Activated T-cell treated with anti-CD3 and anti-CD28 coated beads for 48 hours (primary cell): ENCODE measurements around the gene MUC12.
A peak's percentile ranks its signal among the peaks of the same experiment; 100 is the strongest.
"Not testable (repeated sequence)": the region's sequence is repeated elsewhere in the genome, so short reads cannot be mapped to it uniquely, and the experiment has no call there.

Source experiments
- DNase-seq: peaks from one replicate; pipeline ENCODE4 v3.0.0-alpha.2; 2020; ENCODE audit warnings: low read depth

Gene MUC12

DNA sequence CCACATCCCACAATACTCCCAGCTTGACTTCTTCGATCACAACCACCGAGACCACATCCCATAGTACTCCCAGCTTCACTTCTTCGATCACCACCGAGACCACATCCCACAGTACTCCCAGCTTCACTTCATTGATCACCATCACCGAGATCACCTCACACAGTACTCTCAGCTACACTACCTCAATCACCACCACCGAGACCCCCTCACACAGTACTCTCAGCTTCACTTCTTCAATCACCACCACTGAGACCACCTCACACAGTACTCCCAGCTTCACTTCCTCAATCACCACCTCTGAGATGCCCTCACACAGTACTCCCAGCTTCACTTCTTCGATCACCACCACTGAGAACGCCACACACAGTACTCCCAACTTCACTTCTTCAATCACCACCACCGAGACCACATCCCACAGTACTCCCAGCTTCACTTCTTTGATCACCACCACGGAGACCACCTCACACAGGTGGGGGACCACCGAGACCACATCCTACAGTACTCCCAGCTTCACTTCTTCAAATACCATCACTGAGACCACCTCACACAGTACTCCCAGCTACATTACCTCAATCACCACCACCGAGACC is 11.4 kb upstream of the MUC12 start:
- no peak for DNase-seq

DNA sequence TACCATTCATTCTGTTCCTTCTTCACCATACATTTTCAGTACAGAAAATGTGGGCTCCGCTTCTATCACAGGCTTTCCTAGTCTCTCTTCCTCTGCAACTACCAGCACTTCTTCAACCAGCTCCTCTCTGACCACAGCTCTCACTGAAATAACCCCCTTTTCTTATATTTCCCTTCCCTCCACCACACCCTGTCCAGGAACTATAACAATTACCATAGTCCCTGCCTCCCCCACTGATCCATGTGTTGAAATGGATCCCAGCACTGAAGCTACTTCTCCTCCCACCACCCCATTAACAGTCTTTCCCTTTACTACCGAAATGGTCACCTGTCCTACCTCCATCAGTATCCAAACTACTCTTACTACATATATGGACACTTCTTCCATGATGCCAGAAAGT is 9.5 kb upstream of the MUC12 start:
- no peak for DNase-seq

DNA sequence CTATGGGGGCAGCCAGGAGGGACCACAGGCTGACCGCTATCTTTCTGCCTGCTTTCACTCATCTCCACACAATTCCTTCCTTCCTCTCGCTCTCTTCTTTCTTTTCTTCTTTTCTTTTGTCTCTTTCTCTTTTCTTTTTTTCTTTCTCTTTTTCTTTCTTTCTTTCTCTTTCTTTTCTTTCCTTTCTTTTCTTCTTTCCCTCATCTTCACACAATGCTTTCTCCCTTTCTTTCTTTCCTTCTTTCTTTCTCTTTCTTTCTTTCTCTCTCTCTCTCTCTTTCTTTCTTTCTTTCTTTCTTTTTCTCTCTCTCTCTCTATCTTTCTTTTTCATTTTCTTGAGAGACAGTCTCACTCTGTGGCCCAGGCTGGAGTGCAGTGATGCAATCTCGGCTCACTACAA is 6.8 kb upstream of the MUC12 start:
- DNase-seq, result no peak

DNA sequence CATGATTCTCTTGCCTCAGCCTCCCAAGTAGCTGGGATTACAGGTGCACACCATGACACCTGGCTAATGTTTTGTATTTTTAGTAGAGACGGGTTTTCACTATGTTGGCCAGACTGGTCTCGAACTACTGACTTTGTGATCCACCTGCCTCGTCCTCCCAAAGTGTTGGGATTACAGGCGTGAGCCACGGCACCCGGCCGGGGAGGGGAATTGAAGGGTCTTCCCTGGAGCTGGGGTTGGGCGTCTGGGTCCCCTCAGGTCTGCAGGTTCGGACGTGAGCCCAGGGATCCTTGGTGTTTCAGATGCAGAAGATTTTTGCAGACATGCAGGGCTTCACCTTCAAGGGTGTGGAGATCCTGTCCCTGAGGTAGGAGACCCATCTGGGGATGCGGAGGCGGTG is 6.0 kb upstream of the MUC12 start:
- DNase-seq, result no peak

DNA sequence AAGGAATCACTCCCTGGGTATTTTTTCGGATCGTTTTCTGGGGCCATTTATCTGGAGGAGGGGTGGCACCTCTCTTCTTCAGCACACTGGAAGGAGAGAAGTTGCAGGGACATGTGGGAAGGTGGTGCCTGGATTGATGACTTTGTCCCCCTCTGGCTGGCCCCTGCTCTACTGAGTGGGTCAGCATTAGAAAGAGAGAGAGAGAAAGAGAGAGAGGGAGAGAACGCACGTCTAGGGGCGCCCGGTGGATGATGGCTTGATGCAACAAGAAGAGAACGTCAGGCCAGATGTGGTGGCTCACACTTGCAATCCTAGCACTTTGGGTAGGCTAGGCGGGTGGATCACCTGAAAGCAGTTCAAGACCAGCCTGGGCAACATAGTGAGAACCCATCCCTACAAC is 5.5 kb upstream of the MUC12 start:
- DNase-seq, result no peak

DNA sequence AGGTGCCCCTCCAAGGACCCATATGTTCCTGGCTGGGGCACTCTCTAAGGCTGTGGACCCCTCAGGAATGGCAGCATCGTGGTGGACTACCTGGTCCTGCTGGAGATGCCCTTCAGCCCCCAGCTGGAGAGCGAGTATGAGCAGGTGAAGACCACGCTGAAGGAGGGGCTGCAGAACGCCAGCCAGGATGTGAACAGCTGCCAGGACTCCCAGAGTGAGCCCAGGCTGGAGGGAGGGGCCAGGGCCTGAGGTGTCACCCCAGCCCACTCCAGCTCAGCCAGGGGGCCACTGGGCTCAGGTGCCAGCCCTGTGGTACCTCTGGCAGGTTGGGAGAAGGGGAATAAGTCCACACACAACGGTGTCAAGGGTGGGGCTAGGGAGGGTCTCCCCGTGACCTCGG is 4.7 kb upstream of the MUC12 start:
- DNase-seq, result no peak

DNA sequence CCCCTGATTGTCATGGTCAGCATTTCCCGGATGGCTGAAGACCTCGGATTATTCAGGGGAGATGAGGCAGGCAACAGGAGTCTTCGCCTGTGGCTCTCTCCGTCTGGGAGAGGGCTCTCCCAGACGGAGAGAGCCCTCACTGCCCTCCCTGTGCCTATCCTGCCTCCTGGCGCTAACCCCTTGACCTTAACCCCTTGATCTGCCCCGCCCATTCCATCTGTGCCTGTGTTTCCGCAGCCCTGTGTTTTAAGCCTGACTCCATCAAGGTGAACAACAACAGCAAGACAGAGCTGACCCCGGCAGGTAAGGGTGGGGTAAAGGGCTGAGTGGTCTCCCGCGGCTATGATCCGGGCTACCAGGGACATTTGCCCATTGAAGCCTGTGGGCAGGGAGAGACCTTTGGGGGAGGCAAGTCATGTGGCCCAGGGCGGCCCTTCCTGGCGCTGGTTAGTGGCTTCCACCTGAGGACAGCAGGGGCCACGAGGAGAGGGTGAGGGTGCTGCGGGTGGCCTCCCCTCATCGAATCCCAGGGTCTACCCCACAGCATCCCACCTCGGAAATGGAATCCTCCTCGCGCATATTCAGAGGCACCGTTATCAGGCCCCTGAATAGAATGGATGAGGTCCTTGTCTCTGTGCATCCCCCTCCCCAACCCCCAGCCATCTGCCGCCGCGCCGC is 4.2 kb upstream of the MUC12 start:
- DNase-seq, result no peak

DNA sequence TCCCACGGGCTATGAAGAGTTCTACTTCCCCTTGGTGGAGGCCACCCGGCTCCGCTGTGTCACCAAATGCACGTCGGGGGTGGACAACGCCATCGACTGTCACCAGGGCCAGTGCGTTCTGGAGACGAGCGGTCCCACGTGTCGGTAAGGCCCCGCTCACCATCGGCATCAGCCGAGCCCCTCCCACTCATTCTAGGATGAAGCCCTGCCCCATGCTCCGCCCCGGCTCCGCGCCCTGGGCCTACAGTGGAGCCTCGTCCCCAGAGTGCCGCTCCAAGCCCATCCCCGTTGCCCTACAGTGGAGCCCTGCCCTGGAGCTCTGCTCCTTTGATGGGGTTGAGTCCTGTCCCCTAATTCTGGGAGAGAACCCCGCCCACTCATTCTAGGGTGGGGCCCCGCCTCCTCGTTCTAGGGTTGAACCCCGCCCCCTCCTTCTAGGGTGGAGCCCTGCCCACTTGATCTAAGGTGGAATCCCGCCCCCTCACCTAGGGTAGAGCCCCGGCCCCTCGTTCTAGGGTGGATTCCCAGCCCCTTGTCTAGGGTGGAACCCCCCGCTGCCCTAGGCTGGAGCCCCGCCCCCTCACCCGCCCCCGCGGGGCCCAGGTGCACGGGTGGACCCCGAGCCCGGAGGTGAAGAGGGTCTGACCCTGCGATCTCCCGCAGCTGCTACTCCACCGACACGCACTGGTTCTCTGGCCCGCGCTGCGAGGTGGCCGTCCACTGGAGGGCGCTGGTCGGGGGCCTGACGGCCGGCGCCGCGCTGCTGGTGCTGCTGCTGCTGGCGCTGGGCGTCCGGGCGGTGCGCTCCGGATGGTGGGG is 3.4 kb upstream of the MUC12 start:
- DNase-seq, result peak; percentile 86

DNA sequence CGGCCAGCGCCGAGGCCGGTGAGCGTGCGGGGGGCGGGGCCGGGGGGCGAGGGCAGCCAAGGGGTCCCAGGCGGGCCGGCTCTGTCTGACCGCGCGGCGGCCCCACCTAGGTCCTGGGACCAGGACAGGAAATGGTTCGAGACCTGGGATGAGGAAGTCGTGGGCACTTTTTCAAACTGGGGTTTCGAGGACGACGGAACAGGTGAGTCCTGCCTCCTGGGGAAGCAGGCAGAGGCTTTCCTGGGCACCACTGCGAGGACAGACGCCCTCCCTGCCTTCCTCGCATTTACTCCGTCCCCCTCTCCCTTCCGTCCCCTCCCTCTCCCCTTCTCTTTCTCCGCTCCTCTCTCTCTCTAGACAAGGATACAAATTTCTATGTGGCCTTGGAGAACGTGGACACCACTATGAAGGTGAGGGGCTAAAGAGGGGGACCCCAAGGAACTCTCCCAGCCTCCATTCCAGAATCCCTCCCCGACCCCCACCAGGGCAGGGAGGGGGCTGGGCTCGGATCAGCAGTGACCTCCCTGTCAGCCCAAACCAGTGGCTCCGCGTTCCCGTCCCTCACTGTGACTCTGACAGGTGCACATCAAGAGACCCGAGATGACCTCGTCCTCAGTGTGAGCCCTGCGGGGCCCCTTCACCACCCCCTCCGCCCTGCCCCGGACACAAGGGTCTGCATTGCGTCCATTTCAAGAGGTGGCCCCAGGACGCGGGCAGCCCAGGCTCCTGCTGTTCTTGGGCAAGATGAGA is 2.6 kb upstream of the MUC12 start:
- DNase-seq, result no peak

DNA sequence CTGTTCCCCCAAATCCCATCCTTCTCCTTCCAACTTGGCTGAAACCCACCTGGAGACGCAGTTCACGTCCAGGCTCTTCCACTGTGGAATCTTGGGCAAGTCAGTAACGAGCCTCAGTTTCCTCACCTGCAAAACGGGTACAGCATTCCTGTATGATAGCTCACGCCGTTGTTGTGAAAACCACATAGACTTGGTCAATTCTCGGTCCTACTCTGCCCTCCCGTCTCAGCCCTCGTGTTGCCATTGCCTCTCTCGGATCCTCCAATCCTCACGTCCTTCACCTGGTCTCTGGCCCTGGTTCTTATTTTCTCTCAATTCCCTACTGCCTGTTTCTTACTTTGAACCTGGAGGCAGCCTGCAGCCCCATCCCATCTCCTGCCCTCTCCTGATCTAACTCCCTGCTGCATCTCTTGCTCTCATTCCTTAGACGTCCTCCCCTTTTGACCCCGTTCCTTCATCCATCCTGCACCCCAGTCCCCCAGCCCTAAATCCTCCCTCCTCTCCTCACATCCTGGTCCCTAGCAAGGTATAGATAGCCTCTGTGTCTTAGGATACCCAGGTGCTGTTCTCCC is 2.0 kb upstream of the MUC12 start:
- no peak for DNase-seq

DNA sequence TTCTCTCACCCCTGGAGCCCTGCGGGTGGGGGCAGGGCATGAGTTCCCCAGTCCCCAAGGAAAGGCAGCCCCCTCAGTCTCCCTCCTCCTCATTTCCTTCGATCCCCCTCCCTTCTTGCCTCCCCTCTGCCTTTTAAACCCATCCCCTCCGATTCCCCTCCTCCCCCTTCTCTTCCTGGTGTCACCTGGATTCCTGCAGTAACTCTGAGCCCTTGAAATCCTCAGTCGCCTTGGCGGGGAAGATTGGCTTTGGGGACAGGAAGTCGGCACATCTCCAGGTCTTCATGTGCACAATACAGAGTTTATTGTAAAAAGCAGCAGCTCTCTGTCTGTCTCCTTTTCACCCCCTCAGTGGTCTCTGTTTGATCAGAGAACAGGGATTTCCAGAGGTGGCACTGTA is 1.3 kb upstream of the MUC12 start:
- no peak for DNase-seq

DNA sequence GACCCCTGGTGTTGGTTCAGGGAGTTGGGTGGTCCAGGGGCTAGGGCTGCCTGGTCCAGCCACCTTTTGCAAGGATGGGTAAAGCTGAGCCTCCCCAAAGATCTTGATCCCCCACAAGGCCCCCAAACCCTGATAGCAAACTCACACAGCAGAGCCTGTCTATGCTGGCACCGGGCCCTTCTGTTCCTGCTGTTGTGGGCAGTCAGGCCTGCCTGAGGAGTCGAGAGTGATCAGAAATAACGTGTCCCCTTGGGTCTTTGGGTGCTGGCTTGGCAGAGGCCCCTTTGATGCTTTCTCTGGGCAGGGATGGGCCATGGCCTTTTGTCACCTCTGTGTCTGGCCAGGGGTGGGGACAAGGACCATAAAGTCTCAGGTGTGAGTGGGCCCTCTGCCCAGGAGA is 715 bp upstream of the MUC12 start:
- no peak for DNase-seq

DNA sequence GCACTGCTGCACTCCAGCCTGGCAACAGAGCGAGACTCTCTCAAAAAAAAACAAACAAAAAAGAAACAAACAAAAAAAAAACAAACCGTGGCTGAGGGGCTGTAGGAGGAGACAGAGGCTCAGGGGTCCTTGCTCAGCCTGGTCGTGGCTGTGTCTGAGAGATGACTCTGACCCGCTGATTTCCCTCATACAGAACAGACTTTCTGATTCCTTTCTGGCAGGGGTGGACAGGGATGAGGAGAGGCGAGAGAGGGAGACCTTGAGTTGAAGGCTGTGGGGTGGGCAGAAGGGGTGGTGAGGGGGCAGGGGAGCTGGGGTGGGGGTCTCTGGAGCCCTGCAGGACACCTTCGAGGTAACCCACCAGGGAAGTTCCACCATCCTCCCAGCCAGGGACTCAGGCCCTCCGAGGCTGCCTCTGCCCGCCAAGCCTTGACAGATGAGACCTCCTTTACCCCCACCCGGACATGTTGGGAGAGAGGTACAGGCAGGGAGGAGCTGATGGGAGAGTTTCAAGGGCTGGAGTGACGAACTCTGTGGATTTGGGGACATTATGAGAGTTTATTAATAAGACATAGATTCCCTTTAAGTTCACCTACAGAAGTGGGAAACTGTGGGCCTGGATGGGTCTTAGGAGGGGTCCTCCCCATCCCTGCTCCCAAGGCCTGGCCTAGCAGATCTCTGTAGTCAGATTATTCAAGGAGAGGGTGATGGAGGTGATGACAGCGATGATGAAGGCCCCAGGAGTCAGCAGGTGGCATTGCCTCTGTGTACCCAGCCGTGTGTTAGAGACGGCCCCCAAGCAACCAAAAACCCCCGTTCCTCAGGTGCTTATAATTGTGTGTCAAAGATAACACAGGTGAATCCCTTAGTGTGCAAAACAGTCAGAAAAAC is 2.0 kb downstream of the MUC12 start:
- DNase-seq, result no peak

DNA sequence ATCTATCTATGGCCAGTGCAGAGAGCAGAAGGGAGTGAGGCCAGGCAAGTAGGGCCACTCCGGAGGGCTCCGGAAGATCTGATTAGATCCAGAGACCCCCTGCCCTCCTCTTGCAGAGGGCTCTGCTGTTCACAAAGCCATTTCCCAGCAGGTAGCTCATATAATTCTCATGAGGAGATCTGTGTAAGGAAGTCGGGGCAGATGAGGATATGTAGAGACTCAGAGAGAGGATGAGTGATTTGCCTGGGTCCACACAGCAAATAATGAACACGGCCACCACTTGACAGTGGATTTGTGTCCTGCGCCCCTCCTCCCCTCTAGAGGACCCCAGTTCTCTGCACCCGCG is 2.6 kb downstream of the MUC12 start:
- DNase-seq, result no peak

DNA sequence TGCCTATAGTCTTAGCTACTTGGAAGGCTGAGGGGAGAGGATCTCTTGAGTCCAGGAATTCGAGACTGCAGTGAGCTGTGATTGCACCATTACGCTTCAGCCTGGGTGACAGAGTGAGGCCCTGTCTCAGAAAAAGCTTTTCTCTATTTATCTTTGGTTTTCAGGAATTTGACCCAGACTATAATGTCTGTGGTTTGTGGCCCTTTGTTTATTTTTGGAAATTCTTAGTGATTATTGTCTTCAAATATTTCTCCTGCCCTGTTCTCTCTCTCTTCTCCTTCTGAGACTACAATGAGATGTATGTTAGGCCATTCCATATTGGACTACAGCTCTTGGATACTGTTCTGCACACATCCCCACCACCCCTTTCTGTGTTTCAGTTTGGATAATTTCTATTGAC is 4.7 kb downstream of the MUC12 start:
- no peak for DNase-seq

DNA sequence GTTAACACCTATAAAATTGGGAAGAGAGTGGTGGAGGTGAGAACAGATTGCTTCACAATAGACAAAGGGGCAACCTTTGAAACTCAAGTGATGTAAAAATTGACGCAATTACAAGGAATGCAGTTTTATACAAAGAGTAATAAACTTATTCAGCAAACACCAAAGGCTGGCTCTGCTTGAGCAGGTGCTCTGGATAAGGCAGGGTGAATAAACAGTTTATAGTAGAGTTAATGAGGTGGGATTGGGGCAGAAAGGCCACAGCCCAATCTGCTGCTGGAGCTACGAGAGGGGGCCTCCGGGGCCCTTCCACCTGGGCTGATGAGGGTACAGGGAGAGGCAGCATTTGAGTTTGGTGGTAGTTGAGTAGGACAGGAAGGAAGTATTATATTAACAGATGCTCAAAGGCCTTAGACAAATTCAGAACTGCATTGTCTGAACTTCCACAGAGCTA is 6.0 kb downstream of the MUC12 start:
- no peak for DNase-seq

DNA sequence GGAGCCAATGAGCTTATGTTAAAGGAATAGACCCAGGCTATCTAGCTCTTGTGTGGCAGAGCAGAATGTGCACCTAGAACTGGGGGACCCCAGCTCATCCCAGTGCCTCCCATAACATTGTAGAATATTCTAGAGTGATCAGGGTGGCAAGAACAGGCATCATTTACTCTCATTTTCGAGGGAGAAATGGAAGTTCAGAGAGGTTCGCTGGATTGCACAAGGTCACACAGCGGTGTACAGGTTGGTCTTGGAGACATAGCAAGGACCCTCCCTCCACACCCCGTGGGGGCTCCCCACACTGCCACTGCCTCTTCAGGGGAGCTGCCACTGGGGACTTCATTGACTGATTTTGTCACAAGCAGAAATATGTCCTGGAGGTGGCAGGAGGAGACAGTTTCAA is 8.9 kb downstream of the MUC12 start:
- DNase-seq, result no peak

DNA sequence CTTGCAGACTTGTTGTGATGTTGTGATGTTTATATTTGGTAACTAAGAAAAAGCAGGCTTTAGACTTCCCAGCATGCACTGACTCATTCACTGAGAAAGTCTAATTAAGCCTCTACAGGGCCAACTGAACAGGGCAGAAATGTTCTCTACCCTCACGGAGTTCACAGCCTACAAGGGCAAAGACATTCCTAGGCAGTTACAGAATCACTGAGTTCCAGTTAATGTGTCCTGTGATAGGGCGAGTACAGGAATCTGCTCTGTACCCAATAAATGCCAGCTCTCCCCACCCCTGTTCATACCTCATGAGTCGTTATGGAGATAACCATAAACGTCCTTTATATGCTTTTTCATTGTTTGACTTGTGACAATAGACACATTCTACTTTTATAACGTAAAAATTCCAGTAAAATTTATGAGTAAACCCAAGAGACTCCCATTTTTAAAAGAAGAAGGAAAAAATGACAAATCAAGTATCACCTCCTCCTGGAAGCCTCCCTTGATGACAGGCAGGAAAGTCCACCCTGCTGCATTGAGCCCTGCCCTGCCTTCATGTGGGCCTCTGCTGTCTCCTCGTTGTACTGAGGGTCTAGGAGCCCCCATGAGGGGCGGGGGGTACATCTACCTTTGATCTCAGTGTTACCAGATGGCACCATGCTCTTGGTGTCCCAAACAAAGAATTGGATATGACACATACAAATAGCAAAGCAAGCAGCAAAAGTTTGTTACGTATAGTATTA is 14.3 kb downstream of the MUC12 start:
- DNase-seq, result no peak

DNA sequence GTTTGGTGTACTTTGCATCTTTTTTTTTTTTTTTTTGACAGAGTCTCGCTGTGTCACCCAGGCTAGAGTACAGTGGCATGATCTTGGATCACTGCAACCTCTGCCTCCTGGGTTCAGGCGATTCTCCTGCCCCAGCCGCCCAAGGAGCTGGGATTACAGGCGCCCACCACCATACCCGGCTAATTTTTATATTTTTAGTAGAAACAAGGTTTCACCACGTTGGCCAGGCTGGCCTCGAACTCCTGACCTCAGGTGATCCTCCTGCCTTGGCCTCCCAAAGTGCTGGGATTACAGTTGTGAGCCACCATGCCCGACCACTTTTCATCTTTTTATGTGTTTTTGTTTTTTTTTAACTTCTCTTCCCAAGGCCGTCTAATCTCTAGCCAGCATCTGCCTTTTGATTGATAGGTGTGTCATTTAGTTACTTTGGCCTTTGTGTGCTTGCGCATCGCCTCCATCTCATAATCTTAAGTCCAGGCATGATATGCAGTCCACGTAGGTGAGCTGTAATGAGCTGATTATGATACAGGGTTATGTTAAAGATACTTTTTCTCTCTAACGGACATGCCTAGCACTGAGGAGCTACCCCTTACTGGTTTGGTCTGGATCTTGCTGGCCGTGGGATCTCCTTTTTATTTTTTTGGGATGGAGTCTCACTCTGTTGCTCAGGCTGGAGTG is 15.0 kb downstream of the MUC12 start:
- DNase-seq, result not testable (repeated sequence)
